CD4-positive, alpha-beta T cell (primary cell): Measurements from ENCODE around the gene GP1BA. TPM values are rescaled to one million over a fixed set of nuclear protein-coding genes. Genes with fewer than 3 reads are reported as not detected.
"Not testable (repeated sequence)": the region's sequence is repeated elsewhere in the genome, so short reads cannot be mapped to it uniquely, and the experiment has no call there.

Source experiments
- ATAC-seq: fragments of 200-7000 bp; cut with Tn5 transposase; one replicate; pipeline ENCODE4 v1.10.0; 2022; ENCODE audit warnings: mild to moderate bottlenecking; ENCODE audit not compliant: poor library complexity
- CTCF ChIA-PET: fragments of 350-600 bp; sonication (Branson Sonifier 250); formaldehyde crosslinking; loops from one replicate; lab custom pipeline; 2021; ENCODE audit warnings: antibody characterized with exemption, inconsistent platforms; lab: Charles Lee
- POLR2A ChIA-PET: fragments of 350-600 bp; sonication (Branson Sonifier 250); formaldehyde crosslinking; loops from one replicate; lab custom pipeline; 2021; ENCODE audit warnings: antibody characterized with exemption, inconsistent platforms; lab: Charles Lee
- DNase-seq, 14 experiments: peaks; one replicate each; pipeline ENCODE4 v3.0.0-alpha.2; 2013 to 2020; ENCODE audit warnings: mixed read lengths in 2 of 14
- H3K27ac ChIP-seq, 2 donors: one replicate each; pipeline versions ENCODE4 v1.5.1 to v1.7.0; 2013; ENCODE audit warnings: low read length in 2 of 2, low read depth in 1 of 2, mild to moderate bottlenecking in 1 of 2
- H3K27me3 ChIP-seq, 2 experiments: 1 replicate in 1 of 2; 2 replicates in 1 of 2; pipeline versions ENCODE4 v1.6.1 to v1.7.0; 2013; ENCODE audit warnings: low read length in 2 of 2, control low read depth in 1 of 2, mild to moderate bottlenecking in 1 of 2, moderate library complexity in 1 of 2; ENCODE audit not compliant: insufficient read depth in 2 of 2, control insufficient read depth in 1 of 2
- H3K36me3 ChIP-seq: one replicate; pipeline ENCODE4 v1.6.1; 2013; ENCODE audit warnings: low read length, control low read depth; ENCODE audit not compliant: insufficient read depth
- H3K4me1 ChIP-seq: one replicate; pipeline ENCODE4 v1.6.1; 2013; ENCODE audit warnings: low read length, control low read depth; ENCODE audit not compliant: insufficient read depth
- H3K4me3 ChIP-seq: one replicate; pipeline ENCODE4 v1.5.1; 2013; ENCODE audit warnings: mild to moderate bottlenecking, low read length, moderate library complexity
- H3K9me3 ChIP-seq, 2 experiments: 1 replicate in 1 of 2; 2 replicates in 1 of 2; pipeline versions ENCODE4 v1.6.1 to v1.7.0; 2013; ENCODE audit warnings: low read length in 2 of 2, mild to moderate bottlenecking in 2 of 2, control low read depth in 1 of 2, moderate library complexity in 1 of 2; ENCODE audit not compliant: control insufficient read depth in 1 of 2, insufficient read depth in 1 of 2
- H3K27ac Mint-ChIP-seq: one replicate; pipeline ENCODE4 v1.8.0; 2020; ENCODE audit warnings: mixed read lengths
- H3K27me3 Mint-ChIP-seq: one replicate; pipeline ENCODE4 v1.8.0; 2021; ENCODE audit warnings: mixed read lengths
- H3K36me3 Mint-ChIP-seq: one replicate; pipeline ENCODE4 v1.8.0; 2021; ENCODE audit warnings: low read depth, mixed read lengths
- H3K4me1 Mint-ChIP-seq: one replicate; pipeline ENCODE4 v1.8.0; 2021; ENCODE audit warnings: low read depth, mixed read lengths
- H3K4me3 Mint-ChIP-seq: one replicate; pipeline ENCODE4 v1.8.0; 2020; ENCODE audit warnings: mild to moderate bottlenecking, mixed read lengths
- H3K9me3 Mint-ChIP-seq: one replicate; pipeline ENCODE4 v1.8.0; 2020; ENCODE audit warnings: mixed read lengths
- CTCF ChIP-seq: fragments of 200-600 bp; IDR thresholded peaks from one replicate; pipeline ENCODE4 v1.8.0; 2022; ENCODE audit warnings: antibody characterized with exemption, mild to moderate bottlenecking
- intact Hi-C, 2 experiments: fragments of 100-400 bp; cut with DNase I in 1 of 2; cut with micrococcal nuclease in 1 of 2; formaldehyde crosslinking; loops; one replicate each; pipeline versions ENCODE4 v1.15.1 to v1.9.0; 2023 to 2025; cut with DNase I, micrococcal nuclease
- total RNA-seq, 174 experiments: library from RNA in 2 of 174; stranded (reverse) in 2 of 174; gene quantifications; one replicate each; pipeline ENCODE4 v1.2.3 and lab custom pipeline; 2021 to 2026

Gene GP1BA
- total RNA-seq, 2 experiments from 2014 or later = not detected

- H3K36me3 Mint-ChIP-seq = peaks cover 12% of the 10 kb centered on the region
- no peak within 1 kb of the TSS for H3K27ac ChIP-seq
Observed at GRCh38 chr17:4903051-4903818, 28.8 kb upstream of the GP1BA start, which contains the start of gene CHRNE. CHRNE (minus strand) TSS chr17:4903098; CDS start chr17:4903063, 35 bp downstream.

GRCh38 chr17:4906642-4907041, 25.4 kb upstream of the GP1BA start:
- H3K36me3 ChIP-seq, ATAC-seq, intact Hi-C loops, H3K27ac ChIP-seq, H3K4me3 Mint-ChIP-seq, H3K4me3 ChIP-seq, H3K27ac Mint-ChIP-seq, H3K9me3 ChIP-seq, H3K36me3 Mint-ChIP-seq, H3K27me3 Mint-ChIP-seq, H3K27me3 ChIP-seq, DNase-seq, H3K9me3 Mint-ChIP-seq: not testable (repeated sequence)
- POLR2A ChIA-PET = interaction anchor here (1.5 kb wide), 1 partner anchor 42 kb away, joined by 3 read pairs; the partner anchor contains the start of gene PFN1
- H3K4me1 ChIP-seq = peaks cover 40% of the 10 kb centered on the region
- CTCF ChIA-PET = interaction anchor here (0.6 kb wide), 1 partner anchor 55 kb away, joined by 3 read pairs; no protein-coding TSS in a partner anchor
- peaks cover 17% of the 10 kb centered on the region for H3K4me1 Mint-ChIP-seq

More at GRCh38 chr17:4903051-4903818, 28.8 kb upstream of the GP1BA start, which contains the start of gene CHRNE:
- ATAC-seq (peak; percentile 33), DNase-seq (peak; percentile 55 to 91 (median 70))
- peak; percentile 89 for TF ChIP-seq CTCF
- intact Hi-C loops = loop anchor here (1.0 to 5.0 kb wide), 4 partner anchors 39 to 336 kb away; partner anchors contain the start of genes GLTPD2 (in 1 of the 2), RNF167 (in 1 of the 2), SLC25A11 (in 1 of the 2) and VMO1 (in 1 of the 2)
- H3K27me3 ChIP-seq = no peaks in the 10 kb centered on the region
- POLR2A ChIA-PET = interaction anchor here (0.9 to 5.9 kb wide), 6 partner anchors 36 to 193 kb away, joined by 3 to 54 read pairs (median 4); partner anchors contain the start of genes PFN1, RNF167, SLC25A11 and SPAG7
- peaks cover 0 to 18% of the 10 kb centered on the region in 2 experiments for H3K9me3 ChIP-seq
- H3K4me1 ChIP-seq = peaks cover 54% of the 10 kb centered on the region
- CTCF ChIA-PET = interaction anchor here (0.5 to 1.6 kb wide), 12 partner anchors 14 to 338 kb away, joined by 3 to 7 read pairs (median 3); partner anchors contain the start of genes ARRB2, CAMTA2, MED11 and RNF167
- H3K4me3 ChIP-seq = no peak within 1 kb of the TSS
- H3K27ac Mint-ChIP-seq = peak within 1 kb of the TSS; percentile 94
- peaks cover 10% of the 10 kb centered on the region for H3K27me3 Mint-ChIP-seq
- H3K4me1 Mint-ChIP-seq = peaks cover 35% of the 10 kb centered on the region
- no peaks in the 10 kb centered on the region for H3K36me3 ChIP-seq
- H3K4me3 Mint-ChIP-seq = peak within 1 kb of the TSS; percentile 76
- no peaks in the 10 kb centered on the region for H3K9me3 Mint-ChIP-seq

- TF ChIP-seq CTCF = no peak
- H3K27me3 ChIP-seq = no peaks in the 10 kb centered on the region
- H3K36me3 ChIP-seq = no peaks in the 10 kb centered on the region
- no peak overlapping the region for H3K4me3 ChIP-seq
- H3K27ac ChIP-seq = no peak overlapping the region
- no peak overlapping the region for H3K27ac Mint-ChIP-seq
- H3K36me3 Mint-ChIP-seq = no peaks in the 10 kb centered on the region
- H3K9me3 Mint-ChIP-seq = no peaks in the 10 kb centered on the region
- H3K4me1 Mint-ChIP-seq = peaks cover 5% of the 10 kb centered on the region
- no peaks in the 10 kb centered on the region for H3K9me3 ChIP-seq
- H3K27me3 Mint-ChIP-seq = no peaks in the 10 kb centered on the region
- ChIA-PET POLR2A (interaction anchor here (0.7 to 2.6 kb wide), 10 partner anchors 8 to 88 kb away, joined by 3 to 23 read pairs (median 5); partner anchors contain the start of genes CAMTA2, INCA1, PFN1 and RNF167), CTCF (interaction anchor here (0.6 to 2.3 kb wide), 14 partner anchors 9 to 159 kb away, joined by 3 to 21 read pairs (median 7); partner anchors contain the start of genes C17orf107, CAMTA2, RNF167 and SLC25A11)
- H3K4me3 Mint-ChIP-seq = no peak overlapping the region
- H3K4me1 ChIP-seq = peaks cover 24% of the 10 kb centered on the region
- DNase-seq (peak in 2 of 14 experiments; percentile 30 to 51), ATAC-seq (no peak)
- intact Hi-C loops = loop anchor here in 1 of 2 experiments (2.0 kb wide), 2 partner anchors 30 to 78 kb away; partner anchors contain the start of gene CAMTA2
Observed at GRCh38 chr17:4908301-4908700, 23.8 kb upstream of the GP1BA start.
